GM12892 (cell line): ENCODE data around the gene SDK1.

Source experiments
- DNase-seq: peaks from one replicate; pipeline ENCODE4 v3.0.0; 2011; ENCODE audit not compliant: insufficient read length
- FAIRE-seq: peaks from 2 replicates; lab custom pipeline; 2011; peaks lifted over from hg19 to GRCh38; lab: Jason Lieb, UNC
- POLR2A ChIP-seq: IDR thresholded peaks from 2 replicates; pipeline ENCODE4 v1.6.1; 2011; ENCODE audit warnings: low read depth, low read length, control low read depth
- POLR2AphosphoS5 ChIP-seq: IDR thresholded peaks from 2 replicates; pipeline ENCODE4 v1.6.1; 2011; ENCODE audit warnings: low read depth, low read length, control low read depth
- TAF1 ChIP-seq: IDR thresholded peaks from 2 replicates; pipeline ENCODE4 v1.6.1; 2011; ENCODE audit warnings: low read depth, mild to moderate bottlenecking, control low read depth, low read length, borderline replicate concordance

SDK1 gene

DNA sequence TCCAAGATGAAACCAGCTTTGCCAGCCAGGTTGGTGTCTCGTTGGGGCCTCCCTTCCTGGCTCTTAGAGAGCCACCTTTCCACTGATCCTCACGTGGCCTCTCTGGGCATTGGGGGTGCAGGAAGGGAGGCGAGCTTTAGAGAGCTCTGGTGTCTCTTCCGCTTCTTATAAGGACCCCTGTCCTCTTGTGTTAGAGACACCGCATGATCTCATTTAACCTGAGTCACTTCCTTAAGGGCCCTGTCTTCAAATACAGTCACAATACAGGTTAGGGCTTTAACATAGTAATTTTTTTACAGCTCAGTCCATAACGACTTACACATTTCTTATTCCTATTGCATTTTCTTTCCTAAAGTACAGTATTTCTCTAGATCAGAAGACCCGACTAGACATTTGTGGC is 535.8 kb downstream of the SDK1 start:
- DNase-seq = no peak
- FAIRE-seq = no peak
- TF ChIP-seq POLR2AphosphoS5 (no peak), POLR2A (no peak), TAF1 (no peak)

DNA sequence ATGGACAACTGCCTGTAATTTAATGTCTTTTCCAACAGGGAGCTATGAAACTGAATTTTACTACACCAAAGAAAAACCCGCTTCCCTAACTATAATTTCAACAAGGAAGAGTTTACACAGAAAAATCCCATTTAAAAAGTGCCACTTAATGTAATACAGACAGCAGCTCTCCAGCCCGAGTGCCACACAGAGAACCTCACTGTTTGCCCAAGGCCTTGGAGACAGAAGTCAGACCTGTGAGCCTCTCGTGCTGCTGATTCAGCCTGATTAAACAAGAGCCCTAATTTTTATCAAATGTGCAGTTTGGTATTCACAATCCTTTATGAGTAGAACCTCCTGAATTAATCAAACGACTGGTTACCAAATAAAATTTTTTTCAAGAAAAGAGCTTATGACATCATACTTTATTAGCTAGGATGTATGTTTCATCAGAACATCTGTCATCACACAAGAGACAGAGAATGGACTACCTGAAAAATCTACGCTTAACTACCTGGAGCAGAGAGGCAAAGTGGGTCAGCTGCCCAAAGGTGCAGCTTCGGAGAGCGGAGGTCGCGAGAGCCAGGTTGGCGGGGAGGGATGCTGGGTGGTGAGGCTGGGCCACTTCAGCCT is 543.6 kb downstream of the SDK1 start:
- DNase-seq (no peak), FAIRE-seq (no peak)
- TF ChIP-seq POLR2A (no peak), POLR2AphosphoS5 (no peak), TAF1 (no peak)

DNA sequence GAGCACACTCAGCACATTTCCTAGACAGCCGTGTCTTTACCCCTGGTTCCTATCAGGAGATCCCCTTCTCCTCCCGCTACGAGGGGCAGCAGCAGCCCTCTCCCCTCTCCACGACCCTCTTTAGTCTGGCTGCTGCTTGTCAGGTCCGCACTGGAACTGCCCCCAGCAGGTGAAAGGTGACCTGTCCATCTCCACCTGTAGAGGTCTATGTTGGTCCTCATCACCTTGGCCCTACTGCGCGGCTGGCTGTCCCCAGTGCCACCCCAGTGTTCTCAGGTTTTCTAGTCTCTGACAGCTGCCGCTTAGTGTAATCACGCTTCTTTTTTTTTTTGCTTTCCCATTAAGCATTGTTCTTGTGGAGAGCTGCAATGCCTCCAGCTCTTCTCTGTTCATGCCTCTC is 545.7 kb downstream of the SDK1 start:
- FAIRE-seq (no peak), DNase-seq (no peak)
- TF ChIP-seq TAF1 (no peak), POLR2A (no peak), POLR2AphosphoS5 (no peak)

DNA sequence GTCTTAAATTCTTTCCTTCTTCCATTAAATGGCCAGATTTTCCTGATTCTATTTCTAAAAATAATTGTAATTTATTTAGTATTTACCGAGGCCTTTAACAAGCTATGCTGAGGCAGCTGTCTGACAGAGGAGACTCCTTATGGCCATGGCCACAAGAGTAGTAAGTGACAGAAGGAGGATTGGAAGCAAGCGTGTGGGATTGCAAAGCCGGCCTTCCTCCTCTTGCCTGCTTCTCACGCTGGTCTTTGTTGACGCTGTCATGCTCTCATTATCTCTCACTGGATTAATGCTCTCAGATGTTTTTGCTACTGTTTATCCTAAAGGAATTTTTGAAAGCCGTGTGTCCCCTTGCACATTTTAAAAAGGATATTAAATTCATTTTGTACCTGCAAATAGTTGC is 546.3 kb downstream of the SDK1 start:
- DNase-seq (no peak), FAIRE-seq (no peak)
- TF ChIP-seq POLR2AphosphoS5 = no peak
- TF ChIP-seq TAF1 = no peak
- TF ChIP-seq POLR2A = no peak

DNA sequence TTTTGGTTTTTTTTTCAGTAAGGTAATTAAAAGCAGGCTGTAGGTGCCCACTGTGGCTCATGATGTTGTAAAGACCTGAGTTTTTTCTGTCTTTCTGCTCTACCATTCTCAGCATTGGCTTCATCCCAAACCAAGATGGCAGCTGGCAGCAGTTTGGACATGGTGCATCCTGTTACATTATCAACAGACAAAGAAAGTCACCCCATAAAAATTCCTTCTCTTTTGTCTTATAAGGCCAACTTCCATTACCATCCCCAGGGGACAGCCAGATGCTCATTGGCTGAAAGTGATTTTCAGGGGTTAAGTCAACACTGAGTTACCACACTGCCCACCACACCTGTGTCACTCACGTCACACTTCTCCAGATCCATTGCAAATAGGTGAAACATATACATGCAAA is 558.4 kb downstream of the SDK1 start:
- no peak for FAIRE-seq
- TF ChIP-seq TAF1 (no peak), POLR2AphosphoS5 (no peak), POLR2A (no peak)
- no peak for DNase-seq

DNA sequence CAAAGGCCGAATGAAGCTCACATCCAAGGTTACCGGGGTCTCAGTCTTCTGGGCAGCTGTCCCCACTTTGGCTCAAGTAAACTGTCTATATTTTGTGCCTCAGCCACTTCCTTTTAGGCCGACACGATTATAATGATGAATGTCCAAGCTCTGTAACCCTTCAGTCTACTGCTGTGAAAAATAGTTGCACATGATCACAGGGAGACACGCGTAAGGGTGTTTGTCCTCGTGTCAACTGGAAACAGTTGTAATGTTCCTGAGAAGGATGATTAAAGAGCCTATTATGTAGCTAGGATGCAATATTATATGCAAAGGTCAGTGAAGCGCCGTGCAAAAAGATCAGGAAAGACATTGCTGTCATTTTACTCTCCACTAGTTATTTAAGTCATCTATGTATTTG is 559.9 kb downstream of the SDK1 start:
- TF ChIP-seq POLR2A = no peak
- TF ChIP-seq POLR2AphosphoS5 = no peak
- TF ChIP-seq TAF1 = no peak
- DNase-seq (no peak), FAIRE-seq (no peak)

DNA sequence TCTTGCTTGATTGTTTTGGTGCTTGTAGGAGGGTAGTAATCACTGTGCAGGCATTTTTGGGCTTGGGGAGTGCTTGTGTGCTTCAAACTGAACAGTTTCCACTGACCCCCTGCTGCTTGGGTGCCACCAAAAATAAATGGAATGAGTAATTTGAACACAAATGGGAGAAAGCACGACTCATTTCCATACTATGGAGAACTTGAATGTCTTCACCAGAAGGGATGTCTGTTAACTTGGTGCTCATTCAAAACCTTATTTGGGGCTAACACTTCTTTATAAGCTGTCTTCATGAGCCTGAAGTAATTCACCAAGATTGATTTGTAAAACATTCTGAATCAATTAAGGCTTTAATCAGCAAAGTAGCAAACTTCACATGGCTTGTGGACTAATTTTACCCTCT is 560.3 kb downstream of the SDK1 start:
- TF ChIP-seq POLR2A = no peak
- no peak for TF ChIP-seq POLR2AphosphoS5
- TF ChIP-seq TAF1 = no peak
- FAIRE-seq = no peak
- DNase-seq = no peak

DNA sequence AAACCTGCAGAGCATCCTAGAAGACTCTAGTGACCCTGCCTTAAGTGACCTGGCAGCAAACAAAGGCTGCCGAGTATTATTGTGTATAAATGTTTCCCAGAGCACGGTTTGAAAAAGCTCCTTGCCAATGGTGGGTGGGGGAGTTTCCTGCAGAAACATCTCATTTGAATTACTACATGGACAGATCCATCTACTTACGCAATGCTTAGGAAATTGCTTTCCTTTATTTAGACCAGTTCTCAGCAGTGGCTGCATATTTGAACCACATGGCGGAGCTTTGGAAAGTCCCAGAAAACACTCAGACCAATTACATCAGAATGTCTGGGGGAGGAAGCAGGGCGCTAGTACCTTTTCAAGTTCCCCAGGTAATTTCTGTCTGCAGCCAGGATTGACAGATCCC is 560.9 kb downstream of the SDK1 start:
- TF ChIP-seq POLR2A = no peak
- TF ChIP-seq TAF1 = no peak
- no peak for TF ChIP-seq POLR2AphosphoS5
- DNase-seq = no peak
- no peak for FAIRE-seq

DNA sequence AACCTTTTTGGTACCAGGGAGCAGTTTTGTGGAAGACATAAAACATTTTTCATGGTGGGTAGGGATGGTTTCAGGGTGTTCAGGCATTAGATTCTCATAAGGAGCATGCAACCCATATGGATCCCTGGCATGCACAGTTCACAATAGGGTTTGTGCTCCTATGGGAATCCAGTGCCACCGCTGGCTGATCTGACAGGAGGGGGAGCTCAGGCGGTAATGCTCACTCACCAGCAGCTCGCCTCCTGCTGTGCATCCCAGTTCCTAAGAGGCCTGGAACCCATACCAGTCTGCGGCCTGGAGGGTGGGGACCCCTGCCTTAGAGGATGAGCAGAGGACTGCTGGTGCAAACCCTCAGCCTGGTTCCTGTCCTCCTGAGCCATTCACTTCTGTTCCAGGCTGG is 561.7 kb downstream of the SDK1 start:
- FAIRE-seq (no peak), DNase-seq (no peak)
- TF ChIP-seq POLR2A (no peak), POLR2AphosphoS5 (no peak)

DNA sequence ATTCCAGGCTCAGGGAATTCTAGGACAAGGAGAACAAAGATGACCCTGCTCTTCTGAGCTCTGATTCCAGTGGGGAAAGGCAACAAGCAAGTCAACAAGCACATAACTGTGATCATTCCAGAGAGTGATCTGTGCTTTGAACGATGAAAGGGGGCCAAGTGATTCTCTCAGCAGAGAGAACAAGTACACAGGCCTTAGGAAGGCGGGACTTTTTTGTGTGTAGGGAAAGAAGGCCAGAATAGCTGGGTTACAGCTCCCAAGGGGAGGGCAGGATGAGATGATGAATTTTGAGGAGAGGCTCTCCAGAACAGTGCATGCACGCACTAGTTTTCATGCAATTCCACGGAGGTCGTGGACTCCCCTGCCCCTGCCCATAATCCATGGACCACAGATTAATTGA is 565.2 kb downstream of the SDK1 start:
- TF ChIP-seq TAF1 (no peak), POLR2AphosphoS5 (no peak), POLR2A (no peak)
- FAIRE-seq = no peak
- DNase-seq = no peak

DNA sequence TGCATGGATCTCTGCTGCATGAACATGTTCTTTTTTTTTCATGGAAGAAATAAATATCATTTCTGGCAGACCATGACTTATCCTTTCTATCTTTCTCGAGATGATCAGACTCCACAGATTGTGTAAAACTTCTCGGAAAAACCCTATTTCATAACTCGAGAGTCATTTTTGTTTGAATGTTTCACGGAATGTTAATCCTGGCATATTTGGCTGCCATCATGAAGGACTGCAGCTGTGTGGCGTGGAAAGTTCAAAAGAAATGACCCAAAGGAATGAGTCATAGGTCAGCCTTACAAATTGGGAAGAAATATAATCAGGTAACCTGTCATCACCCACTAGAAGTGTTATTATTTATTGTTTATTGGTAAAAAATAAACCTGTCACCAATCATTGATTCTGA is 566.8 kb downstream of the SDK1 start:
- TF ChIP-seq TAF1 = no peak
- TF ChIP-seq POLR2A = no peak
- TF ChIP-seq POLR2AphosphoS5 = no peak
- FAIRE-seq (no peak), DNase-seq (no peak)

DNA sequence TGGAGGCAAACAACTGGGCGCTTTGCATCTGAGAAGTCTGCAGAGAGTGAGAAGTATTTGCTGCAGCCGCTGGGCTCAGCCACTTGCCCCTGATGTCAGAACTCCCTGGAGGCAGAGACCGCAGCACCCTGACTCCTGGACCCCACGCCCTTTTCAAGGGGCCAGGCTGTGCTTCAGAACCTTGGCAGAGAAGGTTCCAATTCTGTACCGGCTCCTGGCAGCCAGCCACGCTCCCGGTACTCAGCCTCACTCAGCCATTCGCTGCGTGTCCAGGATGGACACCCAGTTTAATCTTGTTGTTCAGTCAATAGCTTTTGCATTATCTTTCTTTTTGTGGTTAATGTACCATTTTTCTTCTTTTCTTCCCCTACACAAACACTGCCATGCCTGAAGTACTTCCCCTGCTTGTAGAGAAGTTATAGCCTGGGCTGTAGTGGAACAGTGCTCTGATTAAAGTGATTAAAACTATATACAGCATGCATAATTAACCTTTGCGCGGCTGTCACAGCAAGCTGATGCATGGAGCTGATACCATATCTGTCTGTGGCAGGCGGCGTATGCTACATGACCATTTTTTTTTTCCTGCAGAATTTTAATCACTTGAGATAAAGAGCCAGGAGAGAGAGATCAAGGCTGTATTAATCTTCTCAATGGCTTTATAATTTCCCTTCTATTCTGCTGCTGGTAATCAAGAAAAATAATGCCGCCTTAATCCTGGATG is 578.5 kb downstream of the SDK1 start:
- TF ChIP-seq POLR2AphosphoS5 = no peak
- no peak for TF ChIP-seq POLR2A
- TF ChIP-seq TAF1 = no peak
- FAIRE-seq = no peak
- DNase-seq = no peak
